IPS-20b (cell line): ENCODE results near the gene CITED1.

Source experiments
- H3K27ac ChIP-seq: one replicate; pipeline ENCODE4 v1.5.1; 2013; ENCODE audit warnings: low read length
- H3K27me3 ChIP-seq: 2 replicates; pipeline ENCODE4 v1.6.1; 2013; ENCODE audit warnings: mild to moderate bottlenecking, low read length, inconsistent platforms; ENCODE audit not compliant: insufficient read depth
- H3K36me3 ChIP-seq: 2 replicates; pipeline ENCODE4 v1.6.1; 2013; ENCODE audit warnings: low read depth, mild to moderate bottlenecking, inconsistent platforms, low read length, moderate library complexity; ENCODE audit not compliant: insufficient read depth
- H3K4me1 ChIP-seq: 2 replicates; pipeline ENCODE4 v1.6.1; 2013; ENCODE audit warnings: mild to moderate bottlenecking, control low read depth, inconsistent platforms, low read length, moderate library complexity; ENCODE audit not compliant: insufficient read depth
- H3K4me3 ChIP-seq: 2 replicates; pipeline ENCODE4 v1.5.1; 2013; ENCODE audit warnings: mild to moderate bottlenecking, low read length, inconsistent platforms
- H3K9ac ChIP-seq: 2 replicates; pipeline ENCODE4 v1.6.1; 2013; ENCODE audit warnings: low read depth, mild to moderate bottlenecking, inconsistent platforms, low read length, moderate library complexity
- H3K9me3 ChIP-seq: 2 replicates; pipeline ENCODE4 v1.6.1; 2013; ENCODE audit warnings: mild to moderate bottlenecking, low read depth, low read length, inconsistent platforms; ENCODE audit not compliant: insufficient read depth

Gene CITED1

GRCh38 chrX:72307646-72308051, 1.9 kb upstream of the CITED1 start:
- Histone ChIP-seq H3K27ac (no peak overlapping the region), H3K4me3 (peak overlapping the region; percentile 53; the same call in 1 of the 2 replicates), H3K9ac (no peak overlapping the region), H3K9me3 (no peaks in the 10 kb centered on the region), H3K36me3 (no peaks in the 10 kb centered on the region), H3K4me1 (no peaks in the 10 kb centered on the region), H3K27me3 (peaks cover 74% of the 10 kb centered on the region)

- Histone ChIP-seq H3K9ac (no peak overlapping the region), H3K27ac (no peak overlapping the region), H3K9me3 (no peaks in the 10 kb centered on the region), H3K4me1 (no peaks in the 10 kb centered on the region), H3K36me3 (no peaks in the 10 kb centered on the region), H3K27me3 (peaks cover 80% of the 10 kb centered on the region), H3K4me3 (peak overlapping the region; percentile 53; the same call in 1 of the 2 replicates)
Measured at GRCh38 chrX:72306851-72307645, 1.3 kb upstream of the CITED1 start.

- peak overlapping the region; percentile 61; the same call in 1 of the 2 replicates for H3K4me3 ChIP-seq
- no peaks in the 10 kb centered on the region for H3K4me1 ChIP-seq
- peaks cover 86% of the 10 kb centered on the region for H3K27me3 ChIP-seq
- no peaks in the 10 kb centered on the region for H3K36me3 ChIP-seq
- H3K27ac ChIP-seq, result no peak overlapping the region
- no peaks in the 10 kb centered on the region for H3K9me3 ChIP-seq
- H3K9ac ChIP-seq, result no peak overlapping the region
Measured at GRCh38 chrX:72306085-72306801, 529 bp upstream of the CITED1 start.

- Histone ChIP-seq H3K4me3 (peak overlapping the region; percentile 61; the same call in 1 of the 2 replicates), H3K9ac (no peak overlapping the region)
Measured at GRCh38 chrX:72304877-72305276, 837 bp downstream of the CITED1 start.

GRCh38 chrX:72301781-72302180, 3.9 kb downstream of the CITED1 start:
- H3K4me1 ChIP-seq, result no peaks in the 10 kb centered on the region
- no peaks in the 10 kb centered on the region for H3K36me3 ChIP-seq
- no peak overlapping the region for H3K4me3 ChIP-seq
- no peak overlapping the region for H3K27ac ChIP-seq
- peaks cover 57% of the 10 kb centered on the region for H3K27me3 ChIP-seq
- no peaks in the 10 kb centered on the region for H3K9me3 ChIP-seq
- H3K9ac ChIP-seq, result no peak overlapping the region

More at GRCh38 chrX:72304877-72305276, 837 bp downstream of the CITED1 start:
- Histone ChIP-seq H3K27ac (no peak overlapping the region), H3K9me3 (no peaks in the 10 kb centered on the region), H3K4me1 (no peaks in the 10 kb centered on the region), H3K27me3 (peaks cover 88% of the 10 kb centered on the region), H3K36me3 (no peaks in the 10 kb centered on the region)

GRCh38 chrX:72299891-72300630, 5.7 kb downstream of the CITED1 start:
- H3K27ac ChIP-seq, result no peak overlapping the region
- H3K4me1 ChIP-seq, result no peaks in the 10 kb centered on the region
- no peak overlapping the region for H3K4me3 ChIP-seq
- peaks cover 44% of the 10 kb centered on the region for H3K27me3 ChIP-seq
- H3K36me3 ChIP-seq, result no peaks in the 10 kb centered on the region
- no peaks in the 10 kb centered on the region for H3K9me3 ChIP-seq
- no peak overlapping the region for H3K9ac ChIP-seq

GRCh38 chrX:72297953-72298730, 7.6 kb downstream of the CITED1 start:
- Histone ChIP-seq H3K27ac (no peak overlapping the region), H3K36me3 (no peaks in the 10 kb centered on the region), H3K9me3 (no peaks in the 10 kb centered on the region), H3K4me3 (no peak overlapping the region), H3K4me1 (no peaks in the 10 kb centered on the region), H3K27me3 (peaks cover 25% of the 10 kb centered on the region), H3K9ac (no peak overlapping the region)

GRCh38 chrX:72296991-72297390, 8.7 kb downstream of the CITED1 start:
- Histone ChIP-seq H3K9me3 (no peaks in the 10 kb centered on the region), H3K4me3 (no peak overlapping the region), H3K9ac (no peak overlapping the region), H3K4me1 (no peaks in the 10 kb centered on the region), H3K36me3 (no peaks in the 10 kb centered on the region), H3K27me3 (peaks cover 13% of the 10 kb centered on the region), H3K27ac (no peak overlapping the region)

- Histone ChIP-seq H3K27ac (no peak overlapping the region), H3K36me3 (no peaks in the 10 kb centered on the region), H3K4me3 (no peak overlapping the region), H3K9me3 (no peaks in the 10 kb centered on the region), H3K4me1 (no peaks in the 10 kb centered on the region), H3K9ac (no peak overlapping the region), H3K27me3 (peaks cover 3% of the 10 kb centered on the region)
Measured at GRCh38 chrX:72295745-72296144, 10.0 kb downstream of the CITED1 start.

GRCh38 chrX:72294497-72294896, 11.2 kb downstream of the CITED1 start:
- Histone ChIP-seq H3K9me3 (no peaks in the 10 kb centered on the region), H3K9ac (no peak overlapping the region), H3K27ac (no peak overlapping the region), H3K36me3 (no peaks in the 10 kb centered on the region), H3K27me3 (no peaks in the 10 kb centered on the region), H3K4me3 (no peak overlapping the region), H3K4me1 (no peaks in the 10 kb centered on the region)

GRCh38 chrX:72282302-72282701, 23.4 kb downstream of the CITED1 start:
- Histone ChIP-seq H3K27me3 (no peaks in the 10 kb centered on the region), H3K4me3 (no peak overlapping the region), H3K36me3 (no peaks in the 10 kb centered on the region), H3K27ac (no peak overlapping the region), H3K9ac (no peak overlapping the region), H3K4me1 (no peaks in the 10 kb centered on the region), H3K9me3 (no peaks in the 10 kb centered on the region)
